Smooth muscle cell (in vitro differentiated cells): ENCODE measurements around the gene ST3GAL3. TPM values are rescaled to one million over a fixed set of nuclear protein-coding genes. Genes with fewer than 3 reads are reported as not detected.

ENCODE experiments used
- DNase-seq: peaks from one replicate; lab custom pipeline; 2025; ENCODE audit not compliant: unreplicated experiment; lab: John Stamatoyannopoulos, UW
- H2AFZ ChIP-seq: fragments of 200-600 bp; sonication (generic); 2 replicates; pipeline ENCODE4 v1.6.0; 2016; ENCODE audit warnings: antibody characterized with exemption, low read depth, mild to moderate bottlenecking
- H3F3A ChIP-seq: fragments of 200-600 bp; sonication (generic); 2 replicates; pipeline ENCODE4 v1.6.0; 2017; ENCODE audit warnings: antibody characterized with exemption, low read depth
- H3K27ac ChIP-seq: fragments of 200-600 bp; sonication (generic); 2 replicates; pipeline ENCODE4 v1.5.1; 2016; ENCODE audit warnings: low read depth, mild to moderate bottlenecking
- H3K27me3 ChIP-seq: fragments of 200-600 bp; sonication (generic); 2 replicates; pipeline ENCODE4 v1.6.1; 2016; ENCODE audit warnings: low read depth, mild to moderate bottlenecking
- H3K36me3 ChIP-seq: fragments of 200-600 bp; sonication (generic); 2 replicates; pipeline ENCODE4 v1.5.1; 2016; ENCODE audit warnings: low read depth
- H3K4me1 ChIP-seq: fragments of 200-600 bp; sonication (generic); 2 replicates; pipeline ENCODE4 v1.5.1; 2016; ENCODE audit warnings: low read depth
- H3K4me2 ChIP-seq: fragments of 200-600 bp; sonication (generic); 2 replicates; pipeline ENCODE4 v1.6.0; 2016; ENCODE audit warnings: mild to moderate bottlenecking
- H3K4me3 ChIP-seq: fragments of 200-600 bp; sonication (generic); 2 replicates; pipeline ENCODE4 v1.5.1; 2016; ENCODE audit warnings: mild to moderate bottlenecking
- H3K79me2 ChIP-seq: fragments of 200-600 bp; sonication (generic); 2 replicates; pipeline ENCODE4 v1.6.0; 2016; ENCODE audit warnings: low read depth, mild to moderate bottlenecking
- H3K9ac ChIP-seq: fragments of 200-600 bp; sonication (generic); 2 replicates; pipeline ENCODE4 v1.6.0; 2016; ENCODE audit warnings: low read depth
- H3K9me3 ChIP-seq: fragments of 200-600 bp; sonication (generic); replicated peaks from 2 replicates; pipeline ENCODE4 v1.5.1; 2016; ENCODE audit warnings: low read depth
- H4K20me1 ChIP-seq: fragments of 200-600 bp; sonication (generic); 2 replicates; pipeline ENCODE4 v1.6.0; 2016; ENCODE audit warnings: low read depth
- CTCF ChIP-seq: fragments of 200-600 bp; sonication (generic); IDR thresholded peaks from 2 replicates; pipeline ENCODE4 v1.5.1; 2017; ENCODE audit warnings: borderline replicate concordance, mild to moderate bottlenecking, antibody characterized with exemption; ENCODE audit not compliant: insufficient read depth, poor library complexity, severe bottlenecking
- WGBS: methylation state at CpG from one replicate; pipeline ENCODE4 v1.1.7; 2016; ENCODE audit warnings: low lambda C conversion rate; 5-methylcytosine and 5-hydroxymethylcytosine counted together
- polyA plus RNA-seq: library from polyadenylated mRNA; unstranded; fragments of >200 nt; fragmentation: Nextera tagmentation; extraction: Ambion mirVana; gene quantifications from 2 replicates; pipeline ENCODE4 v1.2.1, GENCODE V29; 2016
- total RNA-seq: library from RNA; depleted of rRNA; stranded (reverse); fragments of >200 nt; gene quantifications from 2 replicates; pipeline ENCODE4 v1.2.3, GENCODE V29; 2014

ST3GAL3 gene
- total and polyA plus RNA-seq, 2 experiments from 2014 or later = 16.0 to 16.6 TPM

- WGBS = 82% methylated on average over 1 of the region's 1 CpG
- Histone ChIP-seq H2AFZ (no peak overlapping the region), H3K4me2 (no peak overlapping the region), H3K9ac (no peak overlapping the region), H3K4me3 (no peak overlapping the region), H4K20me1 (no peaks in the 10 kb centered on the region), H3K27me3 (no peaks in the 10 kb centered on the region), H3K4me1 (no peaks in the 10 kb centered on the region), H3F3A (no peaks in the 10 kb centered on the region), H3K36me3 (no peaks in the 10 kb centered on the region), H3K27ac (no peak overlapping the region), H3K79me2 (no peaks in the 10 kb centered on the region), H3K9me3 (no peaks in the 10 kb centered on the region)
- no peak for TF ChIP-seq CTCF
- no peak for DNase-seq
Observed at GRCh38 chr1:43893006-43893405, 185.7 kb downstream of the ST3GAL3 start.

- Histone ChIP-seq H3K4me2 (no peak overlapping the region), H3K4me3 (no peak overlapping the region), H3K36me3 (no peaks in the 10 kb centered on the region), H3K9me3 (no peaks in the 10 kb centered on the region), H3K79me2 (no peaks in the 10 kb centered on the region), H3K9ac (no peak overlapping the region), H2AFZ (no peak overlapping the region), H3K4me1 (no peaks in the 10 kb centered on the region), H3F3A (no peaks in the 10 kb centered on the region), H3K27me3 (no peaks in the 10 kb centered on the region), H4K20me1 (no peaks in the 10 kb centered on the region), H3K27ac (no peak overlapping the region)
- no peak for TF ChIP-seq CTCF
- WGBS = 97% methylated on average over 12 of the region's 12 CpGs
- DNase-seq = no peak
Observed at GRCh38 chr1:43898981-43899380, 191.6 kb downstream of the ST3GAL3 start.

- Histone ChIP-seq H3K4me1 (no peaks in the 10 kb centered on the region), H3K4me2 (no peak overlapping the region), H3K36me3 (no peaks in the 10 kb centered on the region), H2AFZ (no peak overlapping the region), H3K4me3 (no peak overlapping the region), H3F3A (no peaks in the 10 kb centered on the region), H3K27me3 (no peaks in the 10 kb centered on the region), H3K27ac (no peak overlapping the region), H3K9me3 (no peaks in the 10 kb centered on the region), H4K20me1 (no peaks in the 10 kb centered on the region), H3K79me2 (no peaks in the 10 kb centered on the region), H3K9ac (no peak overlapping the region)
- TF ChIP-seq CTCF = no peak
- DNase-seq = no peak
- 96% methylated on average over 3 of the region's 3 CpGs for WGBS
Observed at GRCh38 chr1:43900386-43900785, 193.1 kb downstream of the ST3GAL3 start.

GRCh38 chr1:43901196-43901961 lies 194.0 kb downstream of the ST3GAL3 start:
- DNase-seq = no peak
- Histone ChIP-seq H3K36me3 (no peaks in the 10 kb centered on the region), H3K9ac (no peak overlapping the region), H3K9me3 (no peaks in the 10 kb centered on the region), H2AFZ (no peak overlapping the region), H3K27ac (no peak overlapping the region), H3K79me2 (no peaks in the 10 kb centered on the region), H3K27me3 (no peaks in the 10 kb centered on the region), H3K4me1 (no peaks in the 10 kb centered on the region), H3K4me2 (no peak overlapping the region), H3F3A (no peaks in the 10 kb centered on the region), H4K20me1 (no peaks in the 10 kb centered on the region), H3K4me3 (no peak overlapping the region)
- no peak for TF ChIP-seq CTCF
- 90% methylated on average over 7 of the region's 7 CpGs for WGBS
